ENCODE data around the gene THAP5.

DNA sequence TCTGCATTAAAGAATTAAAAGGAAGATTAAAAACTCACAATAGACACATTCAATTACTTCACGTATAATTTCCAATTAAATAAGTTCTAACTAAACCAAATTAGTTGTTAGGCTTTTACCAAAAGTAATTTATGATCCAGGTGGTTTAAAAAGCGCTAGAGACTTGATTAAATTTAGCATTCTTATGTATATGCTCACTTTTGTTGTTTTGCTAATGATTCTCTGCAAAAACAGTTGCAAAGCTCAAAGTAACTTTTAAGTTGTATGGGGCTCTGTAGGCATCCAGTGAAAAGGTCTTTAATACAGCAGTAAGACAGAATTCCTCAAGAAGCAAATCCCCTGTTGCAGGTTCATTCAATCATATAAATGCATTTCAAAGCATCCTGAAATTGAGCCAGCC, 28.0 kb downstream of the THAP5 start:
- TF ChIP-seq, protein P1, sequence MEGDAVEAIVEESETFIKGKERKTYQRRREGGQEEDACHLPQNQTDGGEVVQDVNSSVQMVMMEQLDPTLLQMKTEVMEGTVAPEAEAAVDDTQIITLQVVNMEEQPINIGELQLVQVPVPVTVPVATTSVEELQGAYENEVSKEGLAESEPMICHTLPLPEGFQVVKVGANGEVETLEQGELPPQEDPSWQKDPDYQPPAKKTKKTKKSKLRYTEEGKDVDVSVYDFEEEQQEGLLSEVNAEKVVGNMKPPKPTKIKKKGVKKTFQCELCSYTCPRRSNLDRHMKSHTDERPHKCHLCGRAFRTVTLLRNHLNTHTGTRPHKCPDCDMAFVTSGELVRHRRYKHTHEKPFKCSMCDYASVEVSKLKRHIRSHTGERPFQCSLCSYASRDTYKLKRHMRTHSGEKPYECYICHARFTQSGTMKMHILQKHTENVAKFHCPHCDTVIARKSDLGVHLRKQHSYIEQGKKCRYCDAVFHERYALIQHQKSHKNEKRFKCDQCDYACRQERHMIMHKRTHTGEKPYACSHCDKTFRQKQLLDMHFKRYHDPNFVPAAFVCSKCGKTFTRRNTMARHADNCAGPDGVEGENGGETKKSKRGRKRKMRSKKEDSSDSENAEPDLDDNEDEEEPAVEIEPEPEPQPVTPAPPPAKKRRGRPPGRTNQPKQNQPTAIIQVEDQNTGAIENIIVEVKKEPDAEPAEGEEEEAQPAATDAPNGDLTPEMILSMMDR (IDR thresholded peaks at IDR 0.05), result no peak
- no peak for TF ChIP-seq POLR2A (IDR thresholded peaks at IDR 0.05)
